SU-DHL-6 (cell line): Measurements from ENCODE around the gene CEP78.

Experiments
- H2AFZ ChIP-seq: fragments of 200-600 bp; sonication (generic); 2 replicates; pipeline ENCODE4 v1.6.1; 2014; ENCODE audit warnings: low read depth, mild to moderate bottlenecking, moderate library complexity, mixed read lengths, antibody characterized with exemption, low read length; ENCODE audit not compliant: severe bottlenecking
- H3F3A ChIP-seq: fragments of 200-600 bp; shearing (Covaris generic); 2 replicates; pipeline ENCODE4 v1.6.0; 2016; ENCODE audit warnings: antibody characterized with exemption, mild to moderate bottlenecking; ENCODE audit not compliant: insufficient read depth
- H3K27ac ChIP-seq: fragments of 200-600 bp; sonication (generic); 2 replicates; pipeline ENCODE4 v1.5.1; 2016; ENCODE audit warnings: low read depth, mild to moderate bottlenecking, low read length, moderate library complexity, mixed read lengths
- H3K27me3 ChIP-seq: fragments of 200-600 bp; sonication (generic), shearing (Covaris generic); 2 replicates; pipeline ENCODE4 v1.6.0; 2014; ENCODE audit warnings: mild to moderate bottlenecking, low read length
- H3K36me3 ChIP-seq: fragments of 200-600 bp; sonication (generic); 2 replicates; pipeline ENCODE4 v1.6.1; 2014; ENCODE audit warnings: mild to moderate bottlenecking, low read length, mixed read lengths
- H3K4me2 ChIP-seq: fragments of 300-600, 200-600 bp; shearing (Covaris generic), sonication (generic); 2 replicates; pipeline ENCODE4 v1.6.0; 2014; ENCODE audit warnings: low read length, low read depth, mild to moderate bottlenecking; ENCODE audit not compliant: poor library complexity, severe bottlenecking
- H3K4me3 ChIP-seq: fragments of 200-600 bp; sonication (generic); 2 replicates; pipeline ENCODE4 v1.5.1; 2014; ENCODE audit warnings: antibody characterized with exemption, low read length, mild to moderate bottlenecking, mixed read lengths; ENCODE audit not compliant: insufficient read depth, poor library complexity, severe bottlenecking
- H3K79me2 ChIP-seq: fragments of 200-600 bp; sonication (generic); 2 replicates; pipeline ENCODE4 v1.6.1; 2014; ENCODE audit warnings: mild to moderate bottlenecking, low read length, moderate library complexity; ENCODE audit not compliant: insufficient read depth
- H3K9ac ChIP-seq: fragments of 200-600 bp; sonication (generic); 2 replicates; pipeline ENCODE4 v1.7.0; 2014; ENCODE audit warnings: mild to moderate bottlenecking, low read length
- H3K9me2 ChIP-seq: fragments of 200-600 bp; sonication (generic); replicated peaks from 2 replicates; pipeline ENCODE4 v1.6.1; 2014; ENCODE audit warnings: low read length; ENCODE audit not compliant: insufficient read depth
- H3K9me3 ChIP-seq: fragments of 200-600 bp; sonication (generic); 2 replicates; pipeline ENCODE4 v1.6.1; 2014; ENCODE audit warnings: low read length, mixed read lengths; ENCODE audit not compliant: insufficient read depth
- H4K20me1 ChIP-seq: fragments of 200-600 bp; sonication (generic); 2 replicates; pipeline ENCODE4 v1.6.1; 2014; ENCODE audit warnings: low read depth, mild to moderate bottlenecking, antibody characterized with exemption, low read length, moderate library complexity, mixed read lengths
- EZH2phosphoT487 ChIP-seq: fragments of 200-600 bp; sonication (generic), shearing (Covaris generic); conservative IDR thresholded peaks from 2 replicates; pipeline ENCODE4 v1.6.1; 2018; ENCODE audit warnings: mild to moderate bottlenecking, antibody characterized with exemption, low read length, moderate library complexity, mixed read lengths
- TF ChIP-seq, protein P1 (sequence below): fragments of 200-600 bp; sonication (generic); IDR thresholded peaks from one replicate; pipeline ENCODE4 v1.5.1; 2017; ENCODE audit warnings: antibody characterized with exemption, mild to moderate bottlenecking, low read length, moderate library complexity; ENCODE audit not compliant: insufficient read depth, poor library complexity, severe bottlenecking

Gene CEP78

DNA sequence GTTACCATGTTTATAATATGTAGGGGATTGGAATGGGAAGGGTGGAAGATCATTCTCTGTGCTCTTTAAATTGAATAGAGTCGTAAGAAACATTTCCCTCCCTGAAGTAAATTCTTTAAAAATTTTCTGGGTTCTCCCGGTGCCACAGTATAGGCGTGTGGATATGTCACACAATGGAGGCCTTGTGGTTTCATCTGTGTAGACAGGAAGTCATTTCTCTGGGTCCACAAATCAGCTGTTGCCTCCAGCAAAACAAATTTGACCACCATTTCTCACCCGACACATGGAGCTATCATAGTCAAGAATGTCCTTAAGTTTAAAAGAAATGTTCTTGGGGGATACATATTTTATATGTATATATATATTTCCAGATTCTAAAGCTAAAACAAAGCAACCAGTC, 17.4 kb downstream of the CEP78 start:
- Histone ChIP-seq H3K4me2 (no peak overlapping the region), H3K4me3 (no peak overlapping the region), H4K20me1 (no peaks in the 10 kb centered on the region), H3K9me3 (no peaks in the 10 kb centered on the region), H2AFZ (no peak overlapping the region), H3K27ac (no peak overlapping the region), H3K36me3 (peaks cover 34% of the 10 kb centered on the region; the same call in 1 of the 2 replicates), H3F3A (no peaks in the 10 kb centered on the region), H3K27me3 (no peaks in the 10 kb centered on the region), H3K9me2 (no peaks in the 10 kb centered on the region), H3K79me2 (no peaks in the 10 kb centered on the region), H3K9ac (no peak overlapping the region)
- TF ChIP-seq, protein P1, sequence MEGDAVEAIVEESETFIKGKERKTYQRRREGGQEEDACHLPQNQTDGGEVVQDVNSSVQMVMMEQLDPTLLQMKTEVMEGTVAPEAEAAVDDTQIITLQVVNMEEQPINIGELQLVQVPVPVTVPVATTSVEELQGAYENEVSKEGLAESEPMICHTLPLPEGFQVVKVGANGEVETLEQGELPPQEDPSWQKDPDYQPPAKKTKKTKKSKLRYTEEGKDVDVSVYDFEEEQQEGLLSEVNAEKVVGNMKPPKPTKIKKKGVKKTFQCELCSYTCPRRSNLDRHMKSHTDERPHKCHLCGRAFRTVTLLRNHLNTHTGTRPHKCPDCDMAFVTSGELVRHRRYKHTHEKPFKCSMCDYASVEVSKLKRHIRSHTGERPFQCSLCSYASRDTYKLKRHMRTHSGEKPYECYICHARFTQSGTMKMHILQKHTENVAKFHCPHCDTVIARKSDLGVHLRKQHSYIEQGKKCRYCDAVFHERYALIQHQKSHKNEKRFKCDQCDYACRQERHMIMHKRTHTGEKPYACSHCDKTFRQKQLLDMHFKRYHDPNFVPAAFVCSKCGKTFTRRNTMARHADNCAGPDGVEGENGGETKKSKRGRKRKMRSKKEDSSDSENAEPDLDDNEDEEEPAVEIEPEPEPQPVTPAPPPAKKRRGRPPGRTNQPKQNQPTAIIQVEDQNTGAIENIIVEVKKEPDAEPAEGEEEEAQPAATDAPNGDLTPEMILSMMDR: no peak
- no peak for TF ChIP-seq EZH2phosphoT487

DNA sequence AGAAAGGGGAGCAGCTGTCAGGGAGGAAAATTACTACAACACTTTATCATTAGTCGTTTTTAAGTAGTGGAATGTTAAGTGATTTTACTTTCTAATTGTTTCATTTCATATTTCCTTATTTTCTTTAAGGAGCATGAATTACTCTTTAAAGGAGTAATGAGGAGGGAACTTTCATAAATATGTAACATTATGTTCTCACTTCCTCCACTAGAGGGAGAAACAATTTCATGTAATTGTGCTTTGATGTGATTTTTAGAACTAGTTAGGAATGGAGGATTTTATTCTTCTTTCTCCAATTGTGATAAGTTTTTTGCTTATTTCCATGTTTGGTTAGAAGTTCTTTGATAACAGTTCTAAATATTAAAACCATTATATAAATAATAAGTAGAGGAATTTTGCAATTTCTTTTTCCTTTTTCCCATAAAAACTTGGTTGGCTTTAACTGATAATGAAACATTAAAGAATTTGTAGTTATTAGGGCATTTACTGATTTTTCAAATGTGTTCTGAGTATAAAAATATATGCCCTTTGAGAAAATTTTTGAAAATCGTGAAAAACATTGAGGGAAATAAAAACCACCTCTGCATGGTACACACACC, 25.6 kb downstream of the CEP78 start:
- no peaks in the 10 kb centered on the region for H4K20me1 ChIP-seq
- H3K4me3 ChIP-seq: no peak overlapping the region
- no peaks in the 10 kb centered on the region for H3K9me3 ChIP-seq
- H2AFZ ChIP-seq: no peak overlapping the region
- no peaks in the 10 kb centered on the region for H3F3A ChIP-seq
- TF ChIP-seq, protein P1: peak; percentile 36
- no peak for TF ChIP-seq EZH2phosphoT487
- no peak overlapping the region for H3K27ac ChIP-seq
- H3K9ac ChIP-seq: no peak overlapping the region
- no peaks in the 10 kb centered on the region for H3K79me2 ChIP-seq
- H3K9me2 ChIP-seq: no peaks in the 10 kb centered on the region
- H3K36me3 ChIP-seq: peaks cover 21% of the 10 kb centered on the region; the same call in 1 of the 2 replicates
- H3K27me3 ChIP-seq: no peaks in the 10 kb centered on the region
- H3K4me2 ChIP-seq: no peak overlapping the region

DNA sequence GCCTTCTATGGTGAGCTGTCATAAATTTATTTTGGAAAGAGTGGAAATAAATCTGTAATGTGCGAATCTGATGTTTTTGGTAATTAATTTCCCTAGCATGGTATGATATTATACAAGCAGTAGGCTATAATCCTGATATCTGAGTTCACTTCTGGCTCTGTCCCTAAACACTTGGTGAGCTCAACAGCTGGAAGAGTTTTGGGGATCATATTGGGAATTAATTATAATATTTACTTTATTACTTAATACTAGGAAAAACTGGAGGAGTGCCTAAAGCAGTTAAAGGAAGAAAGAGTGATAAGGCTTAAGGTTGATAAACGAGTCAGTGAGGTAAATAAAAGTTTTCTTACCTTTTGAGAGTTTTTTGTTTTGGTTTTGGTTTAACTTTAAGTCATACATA, 26.8 kb downstream of the CEP78 start:
- Histone ChIP-seq H3K9me2 (no peaks in the 10 kb centered on the region), H2AFZ (no peak overlapping the region), H3K4me2 (no peak overlapping the region), H3K36me3 (peaks cover 30% of the 10 kb centered on the region; the same call in 1 of the 2 replicates), H4K20me1 (no peaks in the 10 kb centered on the region), H3F3A (no peaks in the 10 kb centered on the region), H3K9ac (no peak overlapping the region), H3K27ac (no peak overlapping the region), H3K27me3 (no peaks in the 10 kb centered on the region), H3K79me2 (no peaks in the 10 kb centered on the region), H3K4me3 (no peak overlapping the region), H3K9me3 (no peaks in the 10 kb centered on the region)
- TF ChIP-seq EZH2phosphoT487: no peak
- TF ChIP-seq, protein P1: no peak
